Measurements from ENCODE around the gene HP. TPM values are rescaled to one million over a fixed set of nuclear protein-coding genes. Genes with fewer than 3 reads are reported as not detected.

HP gene
- total and polyA plus RNA-seq, 4 experiments from 2014 or later: not detected

- peaks cover 28 to 43% of the 10 kb centered on the region in 2 donors for H3K36me3 Mint-ChIP-seq
- no peaks in the 10 kb centered on the region for H3K9me3 ChIP-seq (ENCODE audit: control insufficient read depth in 1 of 2, low read length in 2 of 2)
- no peak for DNase-seq
- H3K4me3 Mint-ChIP-seq: no peak overlapping the region
- peaks cover 24% of the 10 kb centered on the region for H3K36me3 ChIP-seq (ENCODE audit: insufficient read depth, low read length)
- intact Hi-C loops (cut with micrococcal nuclease): no loop called here
- H3K27me3 ChIP-seq (ENCODE audit: insufficient read depth, low read length): no peaks in the 10 kb centered on the region
- H3K27me3 Mint-ChIP-seq: no peaks in the 10 kb centered on the region
- ChIA-PET POLR2A (ENCODE audit: partially characterized antibody) (no interaction called here), CTCF (ENCODE audit: partially characterized antibody) (no interaction called here)
- no peaks in the 10 kb centered on the region for H3K9me3 Mint-ChIP-seq
- no peak overlapping the region for H3K27ac ChIP-seq (ENCODE audit: low read depth, low read length)
- H3K4me1 ChIP-seq (ENCODE audit: insufficient read depth, low read length): no peaks in the 10 kb centered on the region
- peak overlapping the region in 1 of 7 donors; percentile 60 for H3K27ac Mint-ChIP-seq
- no peaks in the 10 kb centered on the region for H3K4me1 Mint-ChIP-seq
- H3K4me3 ChIP-seq (ENCODE audit: low read length in 2 of 2): no peak overlapping the region
Measured at GRCh38 chr16:72025404-72026114, 28.7 kb upstream of the HP start.

GRCh38 chr16:72027669-72028378 is 26.5 kb upstream of the HP start:
- H3K9me3 Mint-ChIP-seq: no peaks in the 10 kb centered on the region

GRCh38 chr16:72029567-72030271 is 24.6 kb upstream of the HP start:
- no peaks in the 10 kb centered on the region for H3K9me3 Mint-ChIP-seq
- H3K36me3 ChIP-seq (ENCODE audit: insufficient read depth, low read length): peaks cover 6% of the 10 kb centered on the region
- H3K4me3 Mint-ChIP-seq: no peak overlapping the region
- ChIA-PET POLR2A (ENCODE audit: partially characterized antibody) (no interaction called here), CTCF (ENCODE audit: partially characterized antibody) (no interaction called here)
- peak overlapping the region in 2 of 7 donors; percentile 14 to 22 for H3K27ac Mint-ChIP-seq
- H3K27me3 Mint-ChIP-seq: no peaks in the 10 kb centered on the region
- intact Hi-C loops (cut with micrococcal nuclease): no loop called here
- no peak for DNase-seq
- no peaks in the 10 kb centered on the region for H3K4me1 Mint-ChIP-seq
- H3K4me3 ChIP-seq (ENCODE audit: low read length in 2 of 2): no peak overlapping the region
- H3K4me1 ChIP-seq (ENCODE audit: insufficient read depth, low read length): no peaks in the 10 kb centered on the region
- H3K27ac ChIP-seq (ENCODE audit: low read depth, low read length): no peak overlapping the region
- peaks cover 14 to 18% of the 10 kb centered on the region in 2 donors for H3K36me3 Mint-ChIP-seq
- H3K9me3 ChIP-seq (ENCODE audit: control insufficient read depth in 1 of 2, low read length in 2 of 2): no peaks in the 10 kb centered on the region
- H3K27me3 ChIP-seq (ENCODE audit: insufficient read depth, low read length): no peaks in the 10 kb centered on the region

More at GRCh38 chr16:72027669-72028378, 26.5 kb upstream of the HP start:
- H3K36me3 ChIP-seq (ENCODE audit: insufficient read depth, low read length): peaks cover 18% of the 10 kb centered on the region
- Mint-ChIP-seq H3K27ac (no peak overlapping the region), H3K27me3 (no peaks in the 10 kb centered on the region), H3K4me1 (no peaks in the 10 kb centered on the region), H3K4me3 (no peak overlapping the region), H3K36me3 (peaks cover 26 to 30% of the 10 kb centered on the region in 2 donors)
- H3K4me3 ChIP-seq (ENCODE audit: low read length in 2 of 2): no peak overlapping the region
- H3K4me1 ChIP-seq (ENCODE audit: insufficient read depth, low read length): no peaks in the 10 kb centered on the region
- no peak for DNase-seq
- H3K9me3 ChIP-seq (ENCODE audit: control insufficient read depth in 1 of 2, low read length in 2 of 2): no peaks in the 10 kb centered on the region
- no peaks in the 10 kb centered on the region for H3K27me3 ChIP-seq (ENCODE audit: insufficient read depth, low read length)
- CTCF ChIA-PET (ENCODE audit: partially characterized antibody): no interaction called here
- intact Hi-C loops (cut with micrococcal nuclease): no loop called here
- no peak overlapping the region for H3K27ac ChIP-seq (ENCODE audit: low read depth, low read length)
- POLR2A ChIA-PET (ENCODE audit: partially characterized antibody): interaction anchor here (0.7 kb wide), 1 partner anchor 284 kb away, joined by 3 read pairs; no protein-coding TSS in a partner anchor

GRCh38 chr16:72033437-72033836 is 20.9 kb upstream of the HP start:
- H3K4me3 Mint-ChIP-seq: no peak overlapping the region
- no peaks in the 10 kb centered on the region for H3K4me1 Mint-ChIP-seq
- no peaks in the 10 kb centered on the region for H3K27me3 Mint-ChIP-seq
- intact Hi-C loops (cut with micrococcal nuclease): no loop called here
- ChIA-PET CTCF (ENCODE audit: partially characterized antibody) (no interaction called here), POLR2A (ENCODE audit: partially characterized antibody) (no interaction called here)
- Histone ChIP-seq H3K4me3 (ENCODE audit: low read length in 2 of 2) (no peak overlapping the region), H3K9me3 (ENCODE audit: control insufficient read depth in 1 of 2, low read length in 2 of 2) (no peaks in the 10 kb centered on the region), H3K27me3 (ENCODE audit: insufficient read depth, low read length) (no peaks in the 10 kb centered on the region), H3K4me1 (ENCODE audit: insufficient read depth, low read length) (no peaks in the 10 kb centered on the region), H3K36me3 (ENCODE audit: insufficient read depth, low read length) (no peaks in the 10 kb centered on the region), H3K27ac (ENCODE audit: low read depth, low read length) (no peak overlapping the region)
- H3K36me3 Mint-ChIP-seq: peaks cover 6 to 14% of the 10 kb centered on the region in 2 donors
- no peak for DNase-seq
- H3K9me3 Mint-ChIP-seq: no peaks in the 10 kb centered on the region
- no peak overlapping the region for H3K27ac Mint-ChIP-seq

GRCh38 chr16:72036098-72036497 is 18.2 kb upstream of the HP start:
- no peak overlapping the region for H3K4me3 ChIP-seq (ENCODE audit: low read length in 2 of 2)
- H3K27ac ChIP-seq (ENCODE audit: low read depth, low read length): no peak overlapping the region
- intact Hi-C loops (cut with micrococcal nuclease): no loop called here
- Mint-ChIP-seq H3K27me3 (no peaks in the 10 kb centered on the region), H3K36me3 (peaks cover 6 to 18% of the 10 kb centered on the region in 2 donors), H3K27ac (peak overlapping the region in 1 of 7 donors; percentile 5), H3K4me1 (no peaks in the 10 kb centered on the region), H3K4me3 (no peak overlapping the region), H3K9me3 (no peaks in the 10 kb centered on the region)
- H3K27me3 ChIP-seq (ENCODE audit: insufficient read depth, low read length): no peaks in the 10 kb centered on the region
- no peak for DNase-seq
- no peaks in the 10 kb centered on the region for H3K4me1 ChIP-seq (ENCODE audit: insufficient read depth, low read length)
- CTCF ChIA-PET (ENCODE audit: partially characterized antibody): no interaction called here
- POLR2A ChIA-PET (ENCODE audit: partially characterized antibody): no interaction called here
- no peaks in the 10 kb centered on the region for H3K9me3 ChIP-seq (ENCODE audit: control insufficient read depth in 1 of 2, low read length in 2 of 2)
- no peaks in the 10 kb centered on the region for H3K36me3 ChIP-seq (ENCODE audit: insufficient read depth, low read length)

GRCh38 chr16:72042157-72042660 is 12.1 kb upstream of the HP start:
- intact Hi-C loops (cut with micrococcal nuclease): no loop called here
- no peak overlapping the region for H3K4me3 Mint-ChIP-seq
- CTCF ChIA-PET (ENCODE audit: partially characterized antibody): no interaction called here
- no peaks in the 10 kb centered on the region for H3K4me1 ChIP-seq (ENCODE audit: insufficient read depth, low read length)
- no peak for DNase-seq
- no peaks in the 10 kb centered on the region for H3K27me3 ChIP-seq (ENCODE audit: insufficient read depth, low read length)
- H3K27ac ChIP-seq (ENCODE audit: low read depth, low read length): no peak overlapping the region
- H3K27ac Mint-ChIP-seq: no peak overlapping the region
- H3K27me3 Mint-ChIP-seq: no peaks in the 10 kb centered on the region
- H3K4me1 Mint-ChIP-seq: no peaks in the 10 kb centered on the region
- POLR2A ChIA-PET (ENCODE audit: partially characterized antibody): no interaction called here
- H3K36me3 ChIP-seq (ENCODE audit: insufficient read depth, low read length): no peaks in the 10 kb centered on the region
- peaks cover 25 to 27% of the 10 kb centered on the region in 2 donors for H3K36me3 Mint-ChIP-seq
- H3K9me3 ChIP-seq (ENCODE audit: control insufficient read depth in 1 of 2, low read length in 2 of 2): no peaks in the 10 kb centered on the region
- no peak overlapping the region for H3K4me3 ChIP-seq (ENCODE audit: low read length in 2 of 2)
- no peaks in the 10 kb centered on the region for H3K9me3 Mint-ChIP-seq

GRCh38 chr16:72043058-72043457 is 11.2 kb upstream of the HP start:
- intact Hi-C loops (cut with micrococcal nuclease): no loop called here
- H3K27ac Mint-ChIP-seq: peak overlapping the region in 2 of 7 donors; percentile 28 to 48
- no peak overlapping the region for H3K4me3 Mint-ChIP-seq
- peaks cover 0 to 4% (median 0%) of the 10 kb centered on the region in 8 donors for H3K9me3 Mint-ChIP-seq
- H3K36me3 Mint-ChIP-seq: peaks cover 25 to 27% of the 10 kb centered on the region in 2 donors
- H3K27me3 Mint-ChIP-seq: no peaks in the 10 kb centered on the region
- Histone ChIP-seq H3K27me3 (ENCODE audit: insufficient read depth, low read length) (no peaks in the 10 kb centered on the region), H3K4me1 (ENCODE audit: insufficient read depth, low read length) (no peaks in the 10 kb centered on the region), H3K4me3 (ENCODE audit: low read length in 2 of 2) (no peak overlapping the region), H3K27ac (ENCODE audit: low read depth, low read length) (no peak overlapping the region), H3K36me3 (ENCODE audit: insufficient read depth, low read length) (no peaks in the 10 kb centered on the region), H3K9me3 (ENCODE audit: control insufficient read depth in 1 of 2, low read length in 2 of 2) (no peaks in the 10 kb centered on the region)
- ChIA-PET POLR2A (ENCODE audit: partially characterized antibody) (no interaction called here), CTCF (ENCODE audit: partially characterized antibody) (no interaction called here)
- H3K4me1 Mint-ChIP-seq: no peaks in the 10 kb centered on the region
- DNase-seq: no peak
